Endometrial microvascular endothelial cells (primary cell): Measurements from ENCODE around the gene RCSD1. TPM values are rescaled to one million over a fixed set of nuclear protein-coding genes. Genes with fewer than 3 reads are reported as not detected.

ENCODE experiments used
- in situ Hi-C: cut with HindIII; loops from 2 replicates; pipeline ENCODE4 v1.10.0; 2017; ENCODE audit warnings: low sequenced_read_pairs, low pct_unique_long_range_greater_than_20kb; ENCODE audit errors: inconsistent ontology term
- total RNA-seq: library from RNA; depleted of rRNA; stranded (reverse); fragments of >200 nt; gene quantifications from one replicate; pipeline ENCODE4 v1.2.3, GENCODE V29; 2015; ENCODE audit errors: inconsistent ontology term

Gene RCSD1
- total RNA-seq, 1 donor from 2014 or later: not detected

- in situ Hi-C loops: no loop called here
These were observed 29.4 kb downstream of the RCSD1 start for GRCh38 chr1:167659450-167659849.

- in situ Hi-C loops: no loop called here
These were observed 29.8 kb downstream of the RCSD1 start for GRCh38 chr1:167659881-167660280.

- in situ Hi-C loops: no loop called here
These were observed 31.7 kb downstream of the RCSD1 start for GRCh38 chr1:167661527-167662426.

GRCh38 chr1:167663002-167663772 lies 33.2 kb downstream of the RCSD1 start:
- in situ Hi-C loops: no loop called here

GRCh38 chr1:167665469-167665868 lies 35.4 kb downstream of the RCSD1 start:
- in situ Hi-C loops: no loop called here

- in situ Hi-C loops: no loop called here
These were observed 36.4 kb downstream of the RCSD1 start for GRCh38 chr1:167666416-167666815.

GRCh38 chr1:167667536-167667935 lies 37.5 kb downstream of the RCSD1 start:
- in situ Hi-C loops: no loop called here

GRCh38 chr1:167668108-167668507 lies 38.1 kb downstream of the RCSD1 start:
- in situ Hi-C loops: no loop called here

- in situ Hi-C loops: no loop called here
These were observed 39.4 kb downstream of the RCSD1 start for GRCh38 chr1:167669209-167670124.

GRCh38 chr1:167670563-167670962 lies 40.5 kb downstream of the RCSD1 start:
- in situ Hi-C loops: no loop called here

GRCh38 chr1:167671727-167672511 lies 41.9 kb downstream of the RCSD1 start:
- in situ Hi-C loops: no loop called here

GRCh38 chr1:167672831-167673230 lies 42.8 kb downstream of the RCSD1 start:
- in situ Hi-C loops: no loop called here

GRCh38 chr1:167673265-167673664 lies 43.2 kb downstream of the RCSD1 start:
- in situ Hi-C loops: no loop called here

GRCh38 chr1:167674156-167674555 lies 44.1 kb downstream of the RCSD1 start:
- in situ Hi-C loops: no loop called here

GRCh38 chr1:167675440-167675839 lies 45.4 kb downstream of the RCSD1 start:
- in situ Hi-C loops: no loop called here

- in situ Hi-C loops: no loop called here
These were observed 46.3 kb downstream of the RCSD1 start for GRCh38 chr1:167676205-167676915.

GRCh38 chr1:167676916-167677848 lies 47.1 kb downstream of the RCSD1 start:
- in situ Hi-C loops: no loop called here
